DND-41 (cell line): ENCODE measurements around the gene RBBP6.

Source experiments
- CTCF ChIP-seq: IDR thresholded peaks from 2 replicates; pipeline ENCODE4 v1.5.1; 2012; ENCODE audit warnings: borderline replicate concordance, low read length, moderate library complexity, mild to moderate bottlenecking; ENCODE audit not compliant: poor library complexity, severe bottlenecking; ENCODE audit errors: extremely low read depth
- EZH2 ChIP-seq: IDR thresholded peaks from 3 replicates; pipeline ENCODE4 v1.6.1; 2012; ENCODE audit warnings: borderline replicate concordance, low read depth, mild to moderate bottlenecking, moderate library complexity, low read length, inconsistent platforms; ENCODE audit not compliant: severe bottlenecking

GRCh38 chr16:24539295-24539849, at the start of gene RBBP6:
- TF ChIP-seq CTCF (peak; percentile 45), EZH2 (no peak)
